Retina (tissue), 1 donor: Measurements from ENCODE around the gene GOLGA8O.
"Not testable (repeated sequence)": the region's sequence is repeated elsewhere in the genome, so short reads cannot be mapped to it uniquely, and the experiment has no call there.

Experiments used
- DNase-seq: peaks from one replicate; pipeline ENCODE4 v3.0.0-alpha.2; 2016

The GOLGA8O gene

GRCh38 chr15:32455534-32455933 is at the start of gene GOLGA8O:
TSS of gene GOLGA8O (minus strand) at chr15:32455634. CDS start at chr15:32455536, 98 bp downstream.
- DNase-seq, result not testable (repeated sequence)

GRCh38 chr15:32504152-32504811 is 48.8 kb upstream of the GOLGA8O start:
- DNase-seq, result not testable (repeated sequence)

- peak; percentile 0 for DNase-seq
Measured at GRCh38 chr15:32502946-32503345, 47.5 kb upstream of the GOLGA8O start.

GRCh38 chr15:32492768-32493167 is 37.3 kb upstream of the GOLGA8O start:
- not testable (repeated sequence) for DNase-seq

GRCh38 chr15:32486474-32486873 is 31.0 kb upstream of the GOLGA8O start:
- DNase-seq, result not testable (repeated sequence)

- DNase-seq, result peak; percentile 2
Measured at GRCh38 chr15:32483377-32483776, 27.9 kb upstream of the GOLGA8O start.

- DNase-seq, result not testable (repeated sequence)
Measured at GRCh38 chr15:32481683-32482082, 26.2 kb upstream of the GOLGA8O start.

- DNase-seq, result not testable (repeated sequence)
Measured at GRCh38 chr15:32468076-32468475, 12.6 kb upstream of the GOLGA8O start.

- not testable (repeated sequence) for DNase-seq
Measured at GRCh38 chr15:32440445-32440977, 14.9 kb downstream of the GOLGA8O start.

GRCh38 chr15:32434102-32434963 is 21.1 kb downstream of the GOLGA8O start:
- not testable (repeated sequence) for DNase-seq

GRCh38 chr15:32427635-32428034 is 27.8 kb downstream of the GOLGA8O start:
- DNase-seq, result not testable (repeated sequence)

- peak; percentile 0 for DNase-seq
Measured at GRCh38 chr15:32426511-32426910, 28.9 kb downstream of the GOLGA8O start.

- DNase-seq, result not testable (repeated sequence)
Measured at GRCh38 chr15:32407903-32408302, 47.5 kb downstream of the GOLGA8O start.

GRCh38 chr15:32403192-32403591 is 52.2 kb downstream of the GOLGA8O start, which contains the start of gene GOLGA8K:
TSS of gene GOLGA8K (minus strand) at chr15:32403292. CDS start at chr15:32403194, 98 bp downstream.
- not testable (repeated sequence) for DNase-seq

GRCh38 chr15:32396522-32396921 is 58.9 kb downstream of the GOLGA8O start:
- DNase-seq, result not testable (repeated sequence)
